ENCODE results near the gene PSMB1.
"Not testable (repeated sequence)": the region's sequence is repeated elsewhere in the genome, so short reads cannot be mapped to it uniquely, and the experiment has no call there.

Gene PSMB1

DNA sequence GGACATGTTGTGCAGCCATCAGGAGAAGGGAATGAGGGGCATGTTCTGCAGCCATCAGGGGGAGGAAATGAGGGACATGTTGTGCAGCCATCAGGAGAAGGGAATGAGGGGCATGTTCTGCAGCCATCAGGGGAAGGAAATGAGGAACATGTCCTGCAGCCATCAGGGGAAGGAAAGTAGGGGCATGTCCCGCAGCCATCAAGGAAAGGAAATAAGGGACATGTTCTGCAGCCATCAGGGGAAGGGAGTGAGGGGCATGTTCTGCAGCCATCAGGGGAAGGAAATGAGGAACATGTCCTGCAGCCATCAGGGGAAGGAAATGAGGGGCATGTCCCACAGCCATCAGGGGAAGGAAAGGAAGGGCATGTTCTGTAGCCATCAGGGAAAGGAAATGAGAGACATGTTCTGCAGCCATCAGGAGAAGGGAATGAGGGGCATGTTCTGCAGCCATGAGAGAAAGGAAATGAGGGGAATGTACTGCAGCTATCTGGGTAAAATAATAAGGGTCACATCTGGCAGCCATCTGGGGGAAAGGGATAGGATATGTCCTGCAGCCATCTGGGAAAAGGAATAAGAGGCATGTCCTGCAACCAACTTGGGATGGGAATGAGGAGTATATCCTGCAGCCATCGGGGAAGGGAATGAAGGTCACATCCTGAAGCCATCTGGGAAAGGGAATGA lies 50.2 kb downstream of the PSMB1 start:
- not testable (repeated sequence) for DNase-seq (ENCODE audit: low read depth)

DNA sequence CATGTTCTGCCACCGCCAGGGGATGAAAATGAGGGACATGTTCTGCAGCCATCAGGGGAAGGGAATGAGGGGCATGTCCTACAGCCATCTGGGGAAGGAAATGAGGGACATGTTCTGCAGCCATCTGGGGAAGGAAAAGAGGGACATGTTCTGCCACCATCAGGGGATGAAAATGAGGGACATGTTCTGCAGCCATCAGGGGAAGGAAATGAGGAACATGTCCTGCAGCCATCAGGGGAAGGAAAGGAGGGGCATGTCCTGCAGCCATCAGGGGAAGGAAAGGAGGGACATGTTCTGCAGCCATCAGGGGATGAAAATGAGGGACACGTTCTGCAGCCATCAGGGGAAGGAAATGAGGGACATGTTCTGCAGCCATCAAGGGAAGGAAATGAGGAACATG lies 50.8 kb downstream of the PSMB1 start:
- not testable (repeated sequence) for DNase-seq (ENCODE audit: low read depth)

DNA sequence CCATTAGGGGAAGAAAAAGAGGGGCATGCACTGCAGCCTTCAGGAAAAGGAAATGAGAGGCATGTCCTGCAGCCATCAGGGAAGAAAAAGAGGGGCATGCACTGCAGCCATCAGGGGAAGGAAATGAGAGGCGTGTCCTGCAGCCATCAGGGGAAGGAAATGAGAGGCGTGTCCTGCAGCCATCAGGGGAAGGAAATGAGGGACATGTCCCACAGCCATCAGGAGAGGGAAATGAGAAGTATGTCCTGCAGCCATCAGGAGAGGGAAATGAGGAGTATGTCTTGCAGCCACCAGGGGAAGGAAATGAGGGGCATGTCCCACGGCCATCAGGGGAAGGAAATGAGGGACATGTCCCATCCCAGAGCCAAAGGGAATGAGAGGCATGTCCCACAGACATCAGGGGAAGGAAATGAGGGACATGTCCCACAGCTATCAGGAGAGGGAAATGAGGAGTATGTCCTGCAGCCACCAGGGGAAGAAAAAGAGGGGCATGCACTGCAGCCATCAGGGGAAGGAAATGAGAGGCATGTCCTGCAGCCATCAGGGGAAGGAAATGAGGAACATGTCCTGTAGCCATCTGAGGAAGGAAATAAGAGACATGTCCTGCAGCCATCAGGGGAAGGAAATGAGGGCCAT lies 52.0 kb downstream of the PSMB1 start:
- DNase-seq (ENCODE audit: low read depth) = no peak

DNA sequence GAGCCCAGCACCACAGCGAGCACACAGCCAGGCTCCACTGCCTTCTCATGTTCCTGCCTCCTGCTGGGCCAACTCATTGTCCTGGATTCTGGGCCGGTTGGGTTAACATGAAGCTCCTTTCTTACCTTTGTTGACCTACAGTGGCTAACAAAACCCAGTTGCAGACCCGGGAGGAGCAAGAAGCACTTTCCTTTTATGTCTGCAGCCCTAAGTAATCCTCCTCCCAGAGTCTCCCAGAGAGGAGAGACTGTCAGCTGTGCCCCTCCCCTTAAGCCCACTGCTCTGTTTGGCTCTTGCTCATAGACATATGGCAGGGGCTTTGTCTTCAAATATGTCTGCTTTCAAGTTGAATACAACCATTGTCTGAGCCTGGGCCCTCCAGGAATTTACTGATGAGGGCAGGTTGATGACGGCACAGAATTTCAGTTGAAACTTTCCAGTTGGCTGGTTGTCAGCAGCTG lies 55.2 kb downstream of the PSMB1 start:
- no peak for DNase-seq (ENCODE audit: low read depth)

DNA sequence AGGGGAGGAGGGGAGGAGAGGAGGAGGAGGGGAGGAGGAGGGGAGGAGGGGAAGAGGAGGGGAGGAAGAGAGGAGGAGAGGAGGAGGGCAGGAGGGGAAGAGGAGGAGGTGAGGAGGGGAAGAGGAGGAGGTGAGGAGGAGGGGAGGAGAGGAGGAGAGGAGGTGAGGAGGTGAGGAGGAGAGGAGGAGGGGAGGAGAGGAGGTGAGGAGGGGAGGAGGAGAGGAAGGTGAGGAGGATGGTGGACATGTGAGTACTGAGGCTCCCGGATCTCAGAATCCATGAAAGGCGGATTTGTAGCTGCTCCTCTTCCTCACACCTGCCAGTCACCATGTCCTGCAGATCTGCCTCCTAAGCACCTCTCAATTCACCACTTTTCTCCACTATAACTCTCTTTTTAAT lies 59.8 kb downstream of the PSMB1 start:
- DNase-seq (ENCODE audit: low read depth) = no peak

- no peak for DNase-seq (ENCODE audit: low read depth)
Measured at GRCh38 chr6:170490259-170490658, 62.8 kb downstream of the PSMB1 start.

- no peak for DNase-seq (ENCODE audit: low read depth)
Measured at GRCh38 chr6:170489836-170490235, 63.3 kb downstream of the PSMB1 start.

GRCh38 chr6:170487707-170488329 lies 65.3 kb downstream of the PSMB1 start:
- no peak for DNase-seq (ENCODE audit: low read depth)

GRCh38 chr6:170485159-170485558 lies 67.9 kb downstream of the PSMB1 start:
- no peak for DNase-seq (ENCODE audit: low read depth)

Measured in activated T-cell treated with anti-CD3 and anti-CD28 coated beads for 48 hours (primary cell).